ENCODE data around the gene APC2.
"Not testable (repeated sequence)": the region's sequence is repeated elsewhere in the genome, so short reads cannot be mapped to it uniquely, and the experiment has no call there.

The APC2 gene

GRCh38 chr19:1412995-1413800 is 36.7 kb upstream of the APC2 start:
- no peak for DNase-seq

GRCh38 chr19:1416014-1416841 is 33.7 kb upstream of the APC2 start:
- DNase-seq: no peak

GRCh38 chr19:1417145-1417544 is 32.8 kb upstream of the APC2 start:
- DNase-seq: no peak

GRCh38 chr19:1417681-1418495 is 32.0 kb upstream of the APC2 start:
- DNase-seq: no peak

GRCh38 chr19:1418496-1418775 is 31.5 kb upstream of the APC2 start:
- no peak for DNase-seq

GRCh38 chr19:1418951-1419738 is 30.8 kb upstream of the APC2 start:
- no peak for DNase-seq

- DNase-seq: not testable (repeated sequence)
Measured at GRCh38 chr19:1420085-1420484, 29.8 kb upstream of the APC2 start.

- DNase-seq: no peak
Measured at GRCh38 chr19:1420590-1420989, 29.3 kb upstream of the APC2 start.

GRCh38 chr19:1421218-1421957 is 28.5 kb upstream of the APC2 start:
- DNase-seq: no peak

- no peak for DNase-seq
Measured at GRCh38 chr19:1421958-1422305, 28.0 kb upstream of the APC2 start.

- DNase-seq: no peak
Measured at GRCh38 chr19:1422360-1422759, 27.6 kb upstream of the APC2 start.

GRCh38 chr19:1422943-1423342 is 27.0 kb upstream of the APC2 start:
- no peak for DNase-seq

- no peak for DNase-seq
Measured at GRCh38 chr19:1423436-1424191, 26.3 kb upstream of the APC2 start.

GRCh38 chr19:1424192-1424955 is 25.5 kb upstream of the APC2 start:
- no peak for DNase-seq

GRCh38 chr19:1425102-1425837 is 24.7 kb upstream of the APC2 start:
- DNase-seq: no peak

GRCh38 chr19:1425902-1426301 is 24.0 kb upstream of the APC2 start:
- no peak for DNase-seq

GRCh38 chr19:1426736-1427135 is 23.2 kb upstream of the APC2 start:
- DNase-seq: no peak

GRCh38 chr19:1427221-1427920 is 22.6 kb upstream of the APC2 start:
- no peak for DNase-seq

GRCh38 chr19:1428738-1429391 is 21.1 kb upstream of the APC2 start:
- DNase-seq: no peak

Data from DMS 273 treated with DMSO at 0.1 percent for 48 hours (cell line).